BLaER1 treated with 17β-estradiol and CSF1 and Interleukin-3, amounts not matched to agents 10 nM and 100 nM (cell line): ENCODE data around the gene GMPPB.
A peak's percentile ranks its signal among the peaks of the same experiment; 100 is the strongest.
"Not testable (repeated sequence)": the region's sequence is repeated elsewhere in the genome, so short reads cannot be mapped to it uniquely, and the experiment has no call there.

ENCODE experiments used
- H3K27ac ChIP-seq, 11 experiments: shearing (Covaris generic); formaldehyde crosslinking; 2 replicates each; pipeline ENCODE4 v1.8.1; 2022
- H3K27me3 ChIP-seq, 11 experiments: shearing (Covaris generic); formaldehyde crosslinking; 2 replicates each; pipeline ENCODE4 v1.8.1; 2022
- H3K36me3 ChIP-seq, 11 experiments: shearing (Covaris generic); formaldehyde crosslinking; 2 replicates each; pipeline ENCODE4 v1.8.1; 2022
- H3K4me1 ChIP-seq, 10 experiments: shearing (Covaris generic); formaldehyde crosslinking; 2 replicates each; pipeline ENCODE4 v1.8.1; 2022
- H3K4me2 ChIP-seq, 11 experiments: shearing (Covaris generic); formaldehyde crosslinking; 2 replicates each; pipeline ENCODE4 v1.8.1; 2022
- H3K4me3 ChIP-seq, 10 experiments: shearing (Covaris generic); formaldehyde crosslinking; 2 replicates each; pipeline ENCODE4 v1.8.1; 2022
- H3K9ac ChIP-seq, 11 experiments: shearing (Covaris generic); formaldehyde crosslinking; 2 replicates each; pipeline ENCODE4 v1.8.1; 2022
- H3K9me3 ChIP-seq, 11 experiments: shearing (Covaris generic); formaldehyde crosslinking; replicated peaks in 1 of 11; 2 replicates each; pipeline ENCODE4 v1.8.1; 2022
- H4K20me1 ChIP-seq, 11 experiments: shearing (Covaris generic); formaldehyde crosslinking; 2 replicates each; pipeline ENCODE4 v1.8.1; 2022
- Cebpa-rat ChIP-seq, 11 experiments: shearing (Covaris generic); IDR thresholded peaks; 2 replicates each; pipeline ENCODE4 v1.8.1; 2022

The GMPPB gene

GRCh38 chr3:49686769-49687423, 36.9 kb downstream of the GMPPB start:
- Histone ChIP-seq H3K9me3 (peaks cover 0 to 12% (median 5%) of the 10 kb centered on the region in 11 experiments; a peak in 8 of 22 replicates), H4K20me1 (peaks cover 0 to 34% (median 9%) of the 10 kb centered on the region in 11 experiments; a peak in 12 of 22 replicates), H3K4me1 (peaks cover 22 to 28% (median 25%) of the 10 kb centered on the region in 10 experiments), H3K36me3 (peaks cover 20 to 44% (median 27%) of the 10 kb centered on the region in 11 experiments)
- not testable (repeated sequence) for H3K27me3 ChIP-seq, H3K4me2 ChIP-seq, H3K9ac ChIP-seq, H3K4me3 ChIP-seq, H3K27ac ChIP-seq

- Histone ChIP-seq H3K36me3 (peaks cover 26 to 44% (median 32%) of the 10 kb centered on the region in 11 experiments), H3K9me3 (peaks cover 0 to 12% (median 5%) of the 10 kb centered on the region in 11 experiments; a peak in 8 of 22 replicates), H4K20me1 (peaks cover 0 to 35% (median 7%) of the 10 kb centered on the region in 11 experiments; a peak in 12 of 22 replicates), H3K4me1 (peaks cover 20 to 25% (median 24%) of the 10 kb centered on the region in 10 experiments)
- not testable (repeated sequence) for H3K4me3 ChIP-seq, H3K27ac ChIP-seq, H3K27me3 ChIP-seq, H3K4me2 ChIP-seq, H3K9ac ChIP-seq
These were observed 37.4 kb downstream of the GMPPB start for GRCh38 chr3:49686346-49686745.

- peaks cover 15 to 22% (median 19%) of the 10 kb centered on the region in 10 experiments for H3K4me1 ChIP-seq
- not testable (repeated sequence) for H3K27me3 ChIP-seq, H3K9ac ChIP-seq, H3K4me3 ChIP-seq, H3K27ac ChIP-seq, H3K4me2 ChIP-seq
- H3K36me3 ChIP-seq: peaks cover 31 to 47% (median 37%) of the 10 kb centered on the region in 11 experiments
- H3K9me3 ChIP-seq: peaks cover 0 to 12% (median 5%) of the 10 kb centered on the region in 11 experiments; a peak in 8 of 22 replicates
- H4K20me1 ChIP-seq: peaks cover 0 to 35% (median 2%) of the 10 kb centered on the region in 11 experiments; a peak in 11 of 22 replicates
These were observed 37.9 kb downstream of the GMPPB start for GRCh38 chr3:49685846-49686245.

- H3K27ac ChIP-seq: not testable (repeated sequence)
These were observed 38.6 kb downstream of the GMPPB start for GRCh38 chr3:49685103-49685502.

GRCh38 chr3:49684453-49684852, 39.3 kb downstream of the GMPPB start:
- Histone ChIP-seq H3K4me1 (peaks cover 7 to 13% (median 10%) of the 10 kb centered on the region in 10 experiments), H3K9me3 (peaks cover 0 to 12% (median 5%) of the 10 kb centered on the region in 11 experiments; a peak in 8 of 22 replicates), H3K36me3 (peaks cover 44 to 61% (median 51%) of the 10 kb centered on the region in 11 experiments), H4K20me1 (peaks cover 0 to 47% (median 4%) of the 10 kb centered on the region in 11 experiments; a peak in 12 of 22 replicates)
- not testable (repeated sequence) for H3K4me3 ChIP-seq, H3K27ac ChIP-seq, H3K27me3 ChIP-seq, H3K4me2 ChIP-seq, H3K9ac ChIP-seq

More at GRCh38 chr3:49685103-49685502, 38.6 kb downstream of the GMPPB start:
- H3K4me2 ChIP-seq, H3K9ac ChIP-seq, H3K27me3 ChIP-seq, H3K4me3 ChIP-seq: not testable (repeated sequence)
- peaks cover 38 to 54% (median 45%) of the 10 kb centered on the region in 11 experiments for H3K36me3 ChIP-seq
- peaks cover 0 to 41% (median 2%) of the 10 kb centered on the region in 11 experiments; a peak in 9 of 22 replicates for H4K20me1 ChIP-seq
- H3K9me3 ChIP-seq: peaks cover 0 to 12% (median 5%) of the 10 kb centered on the region in 11 experiments; a peak in 8 of 22 replicates
- peaks cover 7 to 14% (median 12%) of the 10 kb centered on the region in 10 experiments for H3K4me1 ChIP-seq

DNA sequence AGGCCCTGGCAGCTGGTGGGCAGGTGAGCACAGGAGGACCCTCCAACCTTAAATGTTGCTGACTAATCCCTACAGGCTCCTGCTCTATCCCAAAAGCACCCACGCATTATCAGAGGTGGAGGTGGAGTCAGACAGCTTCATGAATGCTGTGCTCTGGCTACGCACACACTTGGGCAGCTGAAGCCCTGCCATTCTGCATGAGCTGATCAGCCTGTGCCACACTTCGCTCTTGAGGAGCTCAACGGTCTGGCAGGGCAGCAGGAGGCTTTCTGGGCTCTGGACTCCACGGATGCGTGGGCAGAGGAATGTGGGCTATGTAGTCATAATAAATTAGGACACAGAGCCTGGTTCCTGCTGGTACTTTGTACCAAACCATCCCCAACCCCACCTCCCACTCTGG, 40.6 kb downstream of the GMPPB start:
- H3K4me2 ChIP-seq: no peak overlapping the region
- H3K27ac ChIP-seq: no peak overlapping the region
- no peak overlapping the region for H3K4me3 ChIP-seq
- H3K4me1 ChIP-seq: peaks cover 0 to 3% (median under 1%) of the 10 kb centered on the region in 10 experiments; a peak in 4 of 20 replicates
- H3K9ac ChIP-seq: no peak overlapping the region; a peak in 1 of 22 replicates
- H3K9me3 ChIP-seq: peaks cover 0 to 12% (median 5%) of the 10 kb centered on the region in 11 experiments; a peak in 8 of 22 replicates
- H4K20me1 ChIP-seq: peaks cover 0 to 60% (median 12%) of the 10 kb centered on the region in 11 experiments; a peak in 12 of 22 replicates
- no peaks in the 10 kb centered on the region for H3K27me3 ChIP-seq
- peaks cover 57 to 74% (median 64%) of the 10 kb centered on the region in 11 experiments for H3K36me3 ChIP-seq
- TF ChIP-seq Cebpa-rat (IDR thresholded peaks at IDR 0.05): no peak

DNA sequence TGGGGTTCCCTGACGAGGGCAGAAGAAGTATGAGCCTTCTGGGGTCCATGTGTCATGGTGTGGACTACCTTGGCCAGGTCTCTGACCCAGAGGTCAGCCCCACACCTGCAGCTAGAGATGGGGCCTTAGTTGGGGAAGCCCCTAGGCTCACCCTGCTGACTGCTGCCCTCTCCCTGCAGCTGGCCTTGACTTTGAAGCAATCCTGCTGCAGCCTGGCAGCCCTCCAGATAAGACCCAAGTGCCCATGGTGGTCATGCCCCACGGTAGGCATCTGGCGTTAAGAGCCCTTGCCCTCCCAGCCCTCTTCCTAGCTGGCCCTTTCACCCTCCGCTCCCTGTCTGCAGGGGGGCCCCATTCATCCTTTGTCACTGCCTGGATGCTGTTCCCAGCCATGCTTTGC, 42.2 kb downstream of the GMPPB start:
- H3K4me3 ChIP-seq: no peak overlapping the region
- H3K4me1 ChIP-seq: peaks cover 0 to 10% (median 1%) of the 10 kb centered on the region in 10 experiments; a peak in 7 of 20 replicates
- H4K20me1 ChIP-seq: peaks cover 0 to 76% (median 25%) of the 10 kb centered on the region in 11 experiments; a peak in 16 of 22 replicates
- no peak overlapping the region for H3K27ac ChIP-seq
- TF ChIP-seq Cebpa-rat (IDR thresholded peaks at IDR 0.05): no peak
- no peak overlapping the region; a peak in 1 of 22 replicates for H3K9ac ChIP-seq
- peaks cover 0 to 12% (median 4%) of the 10 kb centered on the region in 11 experiments; a peak in 8 of 22 replicates for H3K9me3 ChIP-seq
- H3K4me2 ChIP-seq: no peak overlapping the region
- H3K36me3 ChIP-seq: peaks cover 73 to 90% (median 80%) of the 10 kb centered on the region in 11 experiments
- H3K27me3 ChIP-seq: no peaks in the 10 kb centered on the region

GRCh38 chr3:49681232-49681522, 42.6 kb downstream of the GMPPB start:
- Histone ChIP-seq H3K9ac (no peak overlapping the region; a peak in 1 of 22 replicates), H3K27ac (no peak overlapping the region), H3K9me3 (peaks cover 0 to 9% (median under 1%) of the 10 kb centered on the region in 11 experiments; a peak in 8 of 22 replicates), H3K4me2 (no peak overlapping the region), H3K4me3 (no peak overlapping the region), H4K20me1 (peaks cover 0 to 80% (median 27%) of the 10 kb centered on the region in 11 experiments; a peak in 16 of 22 replicates), H3K36me3 (peaks cover 77 to 94% (median 84%) of the 10 kb centered on the region in 11 experiments), H3K27me3 (no peaks in the 10 kb centered on the region), H3K4me1 (peaks cover 0 to 14% (median 5%) of the 10 kb centered on the region in 10 experiments; a peak in 13 of 20 replicates)
- no peak for TF ChIP-seq Cebpa-rat (IDR thresholded peaks at IDR 0.05)

DNA sequence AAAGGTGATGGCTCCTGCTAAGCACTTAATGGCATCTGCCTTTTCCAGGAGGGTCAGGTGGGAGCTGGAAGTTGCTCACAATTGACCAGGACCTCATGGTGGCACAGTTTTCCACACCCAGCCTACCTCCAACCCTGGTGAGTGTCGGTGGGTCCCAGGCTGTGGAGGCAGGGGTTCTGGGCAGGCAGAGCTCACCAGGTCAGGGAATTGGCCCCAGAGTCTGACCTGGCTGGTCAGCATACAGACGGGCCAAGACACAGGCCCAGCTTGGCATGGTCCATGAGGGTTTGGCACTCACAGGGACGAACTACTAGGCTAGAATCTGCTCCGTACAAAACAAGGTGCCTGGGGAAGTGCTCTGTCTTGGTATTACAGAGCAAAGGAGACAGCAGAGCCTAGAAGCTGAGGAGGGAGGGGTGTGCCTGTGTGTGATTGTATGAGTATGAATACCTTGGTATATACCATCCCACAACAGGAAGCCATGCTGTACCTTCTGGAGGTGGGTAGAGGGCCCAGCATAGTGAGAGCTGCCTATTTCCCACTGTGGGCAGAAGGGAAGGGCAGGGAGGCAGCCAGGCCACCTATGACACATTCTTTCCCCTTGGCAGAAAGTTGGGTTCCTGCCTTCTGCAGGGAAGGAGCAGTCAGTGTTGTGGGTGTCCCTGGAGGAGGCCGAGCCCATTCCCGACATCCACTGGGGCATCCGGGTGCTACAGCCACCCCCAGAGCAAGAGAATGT, 43.1 kb downstream of the GMPPB start:
- peaks cover 82 to 99% (median 89%) of the 10 kb centered on the region in 11 experiments for H3K36me3 ChIP-seq
- H3K4me3 ChIP-seq: no peak overlapping the region
- no peak for TF ChIP-seq Cebpa-rat (IDR thresholded peaks at IDR 0.05)
- peaks cover 0 to 4% (median 0%) of the 10 kb centered on the region in 11 experiments; a peak in 3 of 22 replicates for H3K9me3 ChIP-seq
- H3K4me1 ChIP-seq: peaks cover 4 to 19% (median 10%) of the 10 kb centered on the region in 10 experiments
- H4K20me1 ChIP-seq: peaks cover 0 to 85% (median 31%) of the 10 kb centered on the region in 11 experiments; a peak in 16 of 22 replicates
- H3K27ac ChIP-seq: no peak overlapping the region
- no peaks in the 10 kb centered on the region for H3K27me3 ChIP-seq
- H3K4me2 ChIP-seq: no peak overlapping the region
- H3K9ac ChIP-seq: peak overlapping the region in 2 of 11 experiments; percentile 3 to 31; a peak in 2 of 22 replicates
